ENCODE measurements around the gene PQBP1.

The PQBP1 gene

GRCh38 chrX:48927123-48927522, 29.4 kb downstream of the PQBP1 start:
- no peak overlapping the region for H3K9ac ChIP-seq (ENCODE audit: low read depth, low read length, poor library complexity, severe bottlenecking)
- H3K36me3 ChIP-seq (ENCODE audit: insufficient read depth, low read length): peaks cover 33% of the 10 kb centered on the region; the same call in 1 of the 2 replicates
- no peaks in the 10 kb centered on the region for H3K27me3 ChIP-seq (ENCODE audit: insufficient read depth, low read length, poor library complexity, severe bottlenecking)
- no peaks in the 10 kb centered on the region for H3K9me3 ChIP-seq (ENCODE audit: insufficient read depth, low read depth, low read length)
- H3K4me1 ChIP-seq (ENCODE audit: insufficient read depth, low read length, poor library complexity, severe bottlenecking): no peaks in the 10 kb centered on the region
- H3K9me2 ChIP-seq (replicated peaks; ENCODE audit: low read depth, low read length): no peaks in the 10 kb centered on the region
- H2AFZ ChIP-seq (ENCODE audit: low read length): no peak overlapping the region
- no peaks in the 10 kb centered on the region for H3K79me2 ChIP-seq (ENCODE audit: insufficient read depth, low read length)
- H3K4me3 ChIP-seq (ENCODE audit: low read length, poor library complexity, severe bottlenecking): no peak overlapping the region
- no peaks in the 10 kb centered on the region for H3F3A ChIP-seq (ENCODE audit: low read depth)
- H3K4me2 ChIP-seq (ENCODE audit: low read depth, low read length, poor library complexity, severe bottlenecking): no peak overlapping the region
- TF ChIP-seq CTCF (conservative IDR thresholded peaks at IDR 0.05; ENCODE audit: low read length): no peak
- no peak for TF ChIP-seq EZH2phosphoT487 (IDR thresholded peaks at IDR 0.05; ENCODE audit: borderline replicate concordance)
- no peaks in the 10 kb centered on the region for H4K20me1 ChIP-seq (ENCODE audit: insufficient read depth, low read length, poor library complexity, severe bottlenecking)

- no peak overlapping the region for H2AFZ ChIP-seq (ENCODE audit: low read length)
- H3K79me2 ChIP-seq (ENCODE audit: insufficient read depth, low read length): no peaks in the 10 kb centered on the region
- TF ChIP-seq CTCF (conservative IDR thresholded peaks at IDR 0.05; ENCODE audit: low read length): no peak
- TF ChIP-seq EZH2phosphoT487 (IDR thresholded peaks at IDR 0.05; ENCODE audit: borderline replicate concordance): no peak
- no peak overlapping the region for H3K9ac ChIP-seq (ENCODE audit: low read depth, low read length, poor library complexity, severe bottlenecking)
- H3K36me3 ChIP-seq (ENCODE audit: insufficient read depth, low read length): peaks cover 31% of the 10 kb centered on the region; the same call in 1 of the 2 replicates
- H3K4me3 ChIP-seq (ENCODE audit: low read length, poor library complexity, severe bottlenecking): no peak overlapping the region
- no peaks in the 10 kb centered on the region for H3F3A ChIP-seq (ENCODE audit: low read depth)
- no peaks in the 10 kb centered on the region for H3K4me1 ChIP-seq (ENCODE audit: insufficient read depth, low read length, poor library complexity, severe bottlenecking)
- no peaks in the 10 kb centered on the region for H4K20me1 ChIP-seq (ENCODE audit: insufficient read depth, low read length, poor library complexity, severe bottlenecking)
- H3K9me2 ChIP-seq (replicated peaks; ENCODE audit: low read depth, low read length): no peaks in the 10 kb centered on the region
- no peaks in the 10 kb centered on the region for H3K27me3 ChIP-seq (ENCODE audit: insufficient read depth, low read length, poor library complexity, severe bottlenecking)
- H3K4me2 ChIP-seq (ENCODE audit: low read depth, low read length, poor library complexity, severe bottlenecking): no peak overlapping the region
- H3K9me3 ChIP-seq (ENCODE audit: insufficient read depth, low read depth, low read length): no peaks in the 10 kb centered on the region
These were observed 30.1 kb downstream of the PQBP1 start for GRCh38 chrX:48927736-48928382.

- no peak overlapping the region for H3K9ac ChIP-seq (ENCODE audit: low read depth, low read length, poor library complexity, severe bottlenecking)
- H3K4me1 ChIP-seq (ENCODE audit: insufficient read depth, low read length, poor library complexity, severe bottlenecking): peaks cover 5% of the 10 kb centered on the region
- H3K79me2 ChIP-seq (ENCODE audit: insufficient read depth, low read length): peaks cover 8% of the 10 kb centered on the region; the same call in 1 of the 2 replicates
- no peak overlapping the region for H2AFZ ChIP-seq (ENCODE audit: low read length)
- no peaks in the 10 kb centered on the region for H3K9me3 ChIP-seq (ENCODE audit: insufficient read depth, low read depth, low read length)
- H3K36me3 ChIP-seq (ENCODE audit: insufficient read depth, low read length): peaks cover 35% of the 10 kb centered on the region; the same call in 1 of the 2 replicates
- peaks cover 5% of the 10 kb centered on the region for H4K20me1 ChIP-seq (ENCODE audit: insufficient read depth, low read length, poor library complexity, severe bottlenecking)
- no peak overlapping the region for H3K4me3 ChIP-seq (ENCODE audit: low read length, poor library complexity, severe bottlenecking)
- H3F3A ChIP-seq (ENCODE audit: low read depth): no peaks in the 10 kb centered on the region
- no peak overlapping the region for H3K4me2 ChIP-seq (ENCODE audit: low read depth, low read length, poor library complexity, severe bottlenecking)
- no peak for TF ChIP-seq CTCF (conservative IDR thresholded peaks at IDR 0.05; ENCODE audit: low read length)
- TF ChIP-seq EZH2phosphoT487 (IDR thresholded peaks at IDR 0.05; ENCODE audit: borderline replicate concordance): no peak
- H3K27me3 ChIP-seq (ENCODE audit: insufficient read depth, low read length, poor library complexity, severe bottlenecking): no peaks in the 10 kb centered on the region
- H3K9me2 ChIP-seq (replicated peaks; ENCODE audit: low read depth, low read length): no peaks in the 10 kb centered on the region
These were observed 36.0 kb downstream of the PQBP1 start for GRCh38 chrX:48933757-48934156.

All from Loucy (cell line).